Prostate gland (tissue), 2 donors: ENCODE data around the gene CTCF. TPM values are rescaled to one million over a fixed set of nuclear protein-coding genes. Genes with fewer than 3 reads are reported as not detected.

Source experiments
- DNase-seq: peaks from one replicate; pipeline ENCODE4 v3.0.0-alpha.2; 2019; ENCODE audit warnings: low spot score
- H3K27ac ChIP-seq, 2 donors: fragments of 200-600 bp; sonication (generic); 2 replicates each; pipeline ENCODE4 v1.5.1; 2017 to 2019
- H3K27me3 ChIP-seq: fragments of 200-600 bp; sonication (generic); replicated peaks from 2 replicates; pipeline ENCODE4 v1.5.1; 2019; ENCODE audit not compliant: insufficient read depth
- H3K36me3 ChIP-seq, 2 donors: fragments of 200-600 bp; sonication (generic); 1 replicate in 1 of 2; 2 replicates in 1 of 2; pipeline versions ENCODE4 v1.5.1 to v1.8.1; 2017 to 2019
- H3K4me1 ChIP-seq: fragments of 200-600 bp; sonication (generic); replicated peaks from 2 replicates; pipeline ENCODE4 v1.5.1; 2019
- H3K4me3 ChIP-seq, 2 donors: fragments of 200-600 bp; sonication (generic); 2 replicates each; pipeline ENCODE4 v1.5.1; 2017 to 2019
- H3K9me3 ChIP-seq: fragments of 200-600 bp; sonication (generic); 2 replicates; pipeline ENCODE4 v1.5.1; 2017
- CTCF ChIP-seq, 4 experiments: fragments of 200-600 bp in 2 of 4; fragments of 450-650 bp in 2 of 4; sonication (generic) in 2 of 4; IDR thresholded peaks; 1 replicate in 3 of 4; 2 replicates in 1 of 4; pipeline ENCODE4 v1.5.1; 2016 to 2019; ENCODE audit warnings: antibody characterized with exemption in 4 of 4, mild to moderate bottlenecking in 2 of 4, moderate library complexity in 2 of 4
- POLR2A ChIP-seq: fragments of 450-650 bp; IDR thresholded peaks from one replicate; pipeline ENCODE4 v1.6.1; 2016; ENCODE audit warnings: antibody characterized with exemption, mild to moderate bottlenecking
- POLR2AphosphoS5 ChIP-seq: sonication (generic); formaldehyde crosslinking; IDR thresholded peaks from one replicate; pipeline ENCODE4 v1.6.1; 2017; ENCODE audit warnings: antibody characterized with exemption
- WGBS: methylation state at CpG from one replicate; pipeline ENCODE4 v1.1.5; 2018; 5-methylcytosine and 5-hydroxymethylcytosine counted together
- intact Hi-C: fragments of 100-400 bp; cut with DNase I; formaldehyde crosslinking; loops from one replicate; pipeline ENCODE4 v1.14.2; 2022
- total RNA-seq, 2 donors: library from RNA; depleted of rRNA; stranded (reverse); fragments of >200 nt; gene quantifications; one replicate each; pipeline ENCODE4 v1.1.0, GENCODE V29; 2016

CTCF gene
- total RNA-seq, 2 donors from 2014 or later = 39.9 to 48.9 TPM

DNA sequence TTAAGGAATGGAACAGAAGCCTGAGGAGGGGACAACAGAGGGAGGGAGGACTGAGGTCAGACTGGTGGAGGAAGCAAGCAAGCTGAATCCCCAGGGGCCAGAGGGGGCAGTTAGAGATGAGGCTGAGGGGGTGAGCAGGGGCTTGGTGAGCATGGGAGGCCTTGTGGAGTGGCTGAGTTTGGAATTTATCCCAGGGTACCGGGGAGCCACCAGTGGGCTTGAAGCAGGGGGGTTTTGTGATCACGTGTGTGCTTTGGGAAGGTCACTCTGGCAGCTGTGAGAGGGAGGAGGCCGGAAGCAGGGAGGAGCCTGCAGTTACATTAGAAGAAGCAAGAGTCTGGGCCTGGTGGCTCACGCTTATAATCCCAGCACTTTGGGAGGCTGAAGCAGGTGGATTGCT is 9.8 kb upstream of the CTCF start:
- Histone ChIP-seq H3K4me1 (no peaks in the 10 kb centered on the region), H3K4me3 (no peak overlapping the region), H3K27me3 (no peaks in the 10 kb centered on the region), H3K27ac (no peak overlapping the region), H3K9me3 (no peaks in the 10 kb centered on the region), H3K36me3 (no peaks in the 10 kb centered on the region)
- TF ChIP-seq POLR2AphosphoS5 (no peak), POLR2A (no peak), CTCF (IDR thresholded peaks at IDR 0.05) (no peak)
- intact Hi-C loops = no loop called here
- DNase-seq = no peak
- whole genome bisulfite sequencing = 63% methylated on average over 4 of the region's 4 CpGs

DNA sequence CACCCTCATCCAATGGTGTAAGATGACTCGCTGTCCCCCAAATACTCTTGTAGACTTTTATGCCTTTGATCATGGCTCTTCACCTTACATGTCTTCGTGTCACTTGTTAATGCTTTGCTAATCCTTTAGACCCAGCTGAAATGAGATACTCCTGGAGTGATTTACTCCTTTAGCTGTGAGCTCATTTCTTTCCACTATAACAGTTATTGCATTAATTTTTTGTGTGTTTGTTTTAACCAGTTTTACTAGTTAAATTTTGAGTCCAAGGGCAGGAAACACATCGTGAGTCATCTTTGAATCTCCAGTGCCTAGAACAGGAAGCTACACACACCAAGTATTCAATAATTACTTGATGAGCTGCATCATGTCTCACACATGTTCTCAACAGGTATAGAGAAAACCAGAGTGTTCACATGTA is 6.5 kb upstream of the CTCF start:
- 27% methylated on average over 3 of the region's 3 CpGs for WGBS
- no peaks in the 10 kb centered on the region for H3K36me3 ChIP-seq
- TF ChIP-seq POLR2AphosphoS5 (no peak), CTCF (IDR thresholded peaks at IDR 0.05) (no peak), POLR2A (no peak)
- no peaks in the 10 kb centered on the region for H3K9me3 ChIP-seq
- intact Hi-C loops = no loop called here
- H3K4me3 ChIP-seq = no peak overlapping the region
- no peak overlapping the region for H3K27ac ChIP-seq
- H3K4me1 ChIP-seq = no peaks in the 10 kb centered on the region
- no peaks in the 10 kb centered on the region for H3K27me3 ChIP-seq
- DNase-seq = no peak

- no peak overlapping the region for H3K4me3 ChIP-seq
- intact Hi-C loops = no loop called here
- no peak overlapping the region for H3K27ac ChIP-seq
- H3K27me3 ChIP-seq = no peaks in the 10 kb centered on the region
- H3K9me3 ChIP-seq = no peaks in the 10 kb centered on the region
- no peak for DNase-seq
- TF ChIP-seq POLR2A (no peak), POLR2AphosphoS5 (no peak), CTCF (IDR thresholded peaks at IDR 0.05) (no peak)
- H3K36me3 ChIP-seq = no peaks in the 10 kb centered on the region
- peaks cover 5% of the 10 kb centered on the region for H3K4me1 ChIP-seq
- 87% methylated on average over 1 of the region's 1 CpG for WGBS
Measured at GRCh38 chr16:67558859-67559258, 3.5 kb upstream of the CTCF start.

DNA sequence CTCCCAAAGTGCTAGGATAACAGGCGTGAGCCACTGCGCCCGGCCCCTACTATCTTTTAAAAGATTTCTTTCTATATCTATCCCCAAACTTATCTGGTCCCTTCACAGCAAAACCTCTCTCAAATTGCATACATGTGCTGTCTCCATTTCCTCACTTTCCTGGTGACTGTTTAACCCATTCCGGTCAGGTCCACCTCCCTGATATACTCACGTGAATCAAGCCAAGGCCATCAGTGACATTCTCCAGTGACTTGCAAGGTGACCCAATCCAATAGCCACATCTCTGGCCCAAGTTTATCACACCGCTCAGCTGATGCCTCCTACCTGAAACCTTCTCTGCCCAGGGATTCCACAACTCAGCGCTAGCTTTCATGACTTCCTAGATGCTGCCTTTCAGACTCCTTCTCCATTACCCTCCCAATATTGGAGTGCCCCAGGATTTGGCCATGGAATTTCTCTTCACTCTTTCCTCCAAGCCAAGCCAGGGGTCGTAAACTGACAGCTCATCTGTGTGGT is 1.4 kb upstream of the CTCF start:
- Histone ChIP-seq H3K36me3 (no peaks in the 10 kb centered on the region), H3K9me3 (no peaks in the 10 kb centered on the region), H3K4me3 (no peak overlapping the region), H3K27ac (peak overlapping the region in 1 of 2 donors; percentile 99), H3K27me3 (no peaks in the 10 kb centered on the region), H3K4me1 (peaks cover 14% of the 10 kb centered on the region)
- TF ChIP-seq POLR2AphosphoS5 = no peak
- no peak for TF ChIP-seq POLR2A
- TF ChIP-seq CTCF (IDR thresholded peaks at IDR 0.05) = no peak
- no peak for DNase-seq
- intact Hi-C loops = loop anchor here (5.0 kb wide), 1 partner anchor 39 kb away; no protein-coding TSS in a partner anchor
- WGBS = 90% methylated on average over 8 of the region's 8 CpGs

DNA sequence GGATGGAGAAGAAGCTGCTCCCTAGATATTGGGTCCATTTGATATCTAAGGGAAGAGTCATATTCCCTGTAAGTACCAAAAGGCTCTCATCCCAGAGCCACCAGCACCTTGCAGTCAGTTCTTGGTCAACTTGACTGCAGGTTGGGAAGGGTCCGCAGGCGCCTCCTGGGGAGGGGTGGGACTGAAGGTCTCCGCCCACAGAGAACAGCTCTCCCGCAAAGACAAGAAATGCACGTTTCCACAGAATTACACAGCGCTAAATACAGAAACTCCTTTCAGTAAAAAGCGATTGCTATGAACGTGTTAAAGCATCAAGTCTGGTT is 864 bp upstream of the CTCF start:
- Histone ChIP-seq H3K9me3 (no peaks in the 10 kb centered on the region), H3K4me3 (peak overlapping the region; percentile 86 to 97), H3K4me1 (peaks cover 14% of the 10 kb centered on the region), H3K36me3 (no peaks in the 10 kb centered on the region), H3K27me3 (no peaks in the 10 kb centered on the region), H3K27ac (peak overlapping the region; percentile 94 to 99)
- no peak for DNase-seq
- TF ChIP-seq CTCF (IDR thresholded peaks at IDR 0.05) (no peak), POLR2AphosphoS5 (no peak), POLR2A (no peak)
- 7% methylated on average over 8 of the region's 8 CpGs for WGBS
- intact Hi-C loops = loop anchor here (5.0 kb wide), 1 partner anchor 39 kb away; no protein-coding TSS in a partner anchor
